GDM1 (cell line): ENCODE measurements around the gene AGBL2.
"Not testable (repeated sequence)": the region's sequence is repeated elsewhere in the genome, so short reads cannot be mapped to it uniquely, and the experiment has no call there.

Experiments
- DNase-seq: peaks from one replicate; lab custom pipeline; 2025; lab: John Stamatoyannopoulos, UW

AGBL2 gene

GRCh38 chr11:47688111-47688510 lies 27.1 kb downstream of the AGBL2 start:
- DNase-seq = no peak

GRCh38 chr11:47686704-47687103 lies 28.5 kb downstream of the AGBL2 start:
- DNase-seq = not testable (repeated sequence)

GRCh38 chr11:47686151-47686550 lies 29.0 kb downstream of the AGBL2 start:
- DNase-seq = no peak

GRCh38 chr11:47675851-47676250 lies 39.3 kb downstream of the AGBL2 start:
- no peak for DNase-seq

- DNase-seq = no peak
Observed at GRCh38 chr11:47672283-47672730, 42.9 kb downstream of the AGBL2 start.

- DNase-seq = no peak
Observed at GRCh38 chr11:47669856-47670255, 45.3 kb downstream of the AGBL2 start.

- no peak for DNase-seq
Observed at GRCh38 chr11:47668665-47669064, 46.5 kb downstream of the AGBL2 start.

GRCh38 chr11:47667555-47667954 lies 47.6 kb downstream of the AGBL2 start:
- no peak for DNase-seq

GRCh38 chr11:47667135-47667534 lies 48.0 kb downstream of the AGBL2 start:
- DNase-seq = no peak

GRCh38 chr11:47664936-47665335 lies 50.2 kb downstream of the AGBL2 start:
- DNase-seq = not testable (repeated sequence)

GRCh38 chr11:47661245-47661644 lies 53.9 kb downstream of the AGBL2 start:
- no peak for DNase-seq

- no peak for DNase-seq
Observed at GRCh38 chr11:47659276-47659675, 55.9 kb downstream of the AGBL2 start.

GRCh38 chr11:47656260-47656885 lies 58.8 kb downstream of the AGBL2 start:
- no peak for DNase-seq

- DNase-seq = no peak
Observed at GRCh38 chr11:47651818-47652469, 63.2 kb downstream of the AGBL2 start.

GRCh38 chr11:47649276-47649675 lies 65.9 kb downstream of the AGBL2 start:
- DNase-seq = no peak

- DNase-seq = no peak
Observed at GRCh38 chr11:47646019-47646418, 69.2 kb downstream of the AGBL2 start.

GRCh38 chr11:47645500-47645899 lies 69.7 kb downstream of the AGBL2 start:
- no peak for DNase-seq

- peak; percentile 96 for DNase-seq
Observed at GRCh38 chr11:47642099-47642855, 72.9 kb downstream of the AGBL2 start, which contains the start of gene MTCH2. Gene MTCH2 (minus strand): TSS chr11:47642559. CDS start chr11:47642465, 94 bp downstream.

GRCh38 chr11:47641600-47642098 lies 73.5 kb downstream of the AGBL2 start:
- DNase-seq = no peak

- not testable (repeated sequence) for DNase-seq
Observed at GRCh38 chr11:47640506-47640905, 74.7 kb downstream of the AGBL2 start.

- not testable (repeated sequence) for DNase-seq
Observed at GRCh38 chr11:47636331-47636730, 78.8 kb downstream of the AGBL2 start.

GRCh38 chr11:47631473-47631872 lies 83.7 kb downstream of the AGBL2 start:
- no peak for DNase-seq

GRCh38 chr11:47628026-47628425 lies 87.1 kb downstream of the AGBL2 start:
- DNase-seq = no peak
